Neuronal stem cell (in vitro differentiated cells): ENCODE measurements around the gene CMBL.

Source experiments
- DNase-seq: peaks from one replicate; pipeline ENCODE4 v3.0.0-alpha.2; 2013; ENCODE audit warnings: low spot score
- H2AFZ ChIP-seq: one replicate; pipeline ENCODE4 v1.6.1; 2013; ENCODE audit warnings: mild to moderate bottlenecking, low read length, inconsistent platforms
- H2AK5ac ChIP-seq: 2 replicates; pipeline ENCODE4 v1.6.1; 2013; ENCODE audit warnings: low read depth, mild to moderate bottlenecking, inconsistent platforms, low read length, moderate library complexity, mixed read lengths
- H2BK120ac ChIP-seq: 2 replicates; pipeline ENCODE4 v1.6.1; 2013; ENCODE audit warnings: low read depth, mild to moderate bottlenecking, inconsistent platforms, low read length, moderate library complexity, mixed read lengths
- H2BK12ac ChIP-seq: one replicate; pipeline ENCODE4 v1.6.1; 2013; ENCODE audit warnings: low read length, inconsistent platforms
- H2BK15ac ChIP-seq: 2 replicates; pipeline ENCODE4 v1.6.1; 2013; ENCODE audit warnings: mild to moderate bottlenecking, low read length, inconsistent platforms, mixed read lengths
- H2BK5ac ChIP-seq: one replicate; pipeline ENCODE4 v1.6.1; 2013; ENCODE audit warnings: inconsistent platforms, mild to moderate bottlenecking, low read length, moderate library complexity
- H3K14ac ChIP-seq: one replicate; pipeline ENCODE4 v1.6.1; 2013; ENCODE audit warnings: low read length, inconsistent platforms
- H3K18ac ChIP-seq: 2 replicates; pipeline ENCODE4 v1.6.1; 2013; ENCODE audit warnings: low read length, inconsistent platforms
- H3K23ac ChIP-seq: 2 replicates; pipeline ENCODE4 v1.6.1; 2013; ENCODE audit warnings: low read depth, mild to moderate bottlenecking, mixed read lengths, low read length, inconsistent platforms; ENCODE audit not compliant: poor library complexity
- H3K27ac ChIP-seq: replicated peaks from 3 replicates; pipeline ENCODE4 v1.5.1; 2013; ENCODE audit warnings: low read length, inconsistent platforms
- H3K27me3 ChIP-seq, 3 experiments: 2 replicates each; pipeline ENCODE4 v1.6.1; 2013; ENCODE audit warnings: low read length in 3 of 3, mild to moderate bottlenecking in 2 of 3, inconsistent platforms in 1 of 3, low read depth in 1 of 3, mixed read lengths in 1 of 3, moderate library complexity in 1 of 3; ENCODE audit not compliant: control insufficient read depth in 3 of 3, insufficient read depth in 3 of 3
- H3K36me3 ChIP-seq, 2 donors: replicated peaks in 1 of 2; 2 replicates each; pipeline ENCODE4 v1.6.1; 2013; ENCODE audit warnings: low read length in 2 of 2; ENCODE audit not compliant: control insufficient read depth in 2 of 2, insufficient read depth in 2 of 2
- H3K4ac ChIP-seq: 2 replicates; pipeline ENCODE4 v1.6.1; 2013; ENCODE audit warnings: inconsistent platforms, mild to moderate bottlenecking, low read length, moderate library complexity
- H3K4me1 ChIP-seq, 2 donors: 1 replicate in 1 of 2; 2 replicates in 1 of 2; pipeline ENCODE4 v1.6.1; 2013; ENCODE audit warnings: low read length in 2 of 2, low read depth in 1 of 2; ENCODE audit not compliant: control insufficient read depth in 2 of 2, insufficient read depth in 1 of 2
- H3K4me2 ChIP-seq: one replicate; pipeline ENCODE4 v1.6.1; 2013; ENCODE audit warnings: mild to moderate bottlenecking, low read length, inconsistent platforms; ENCODE audit not compliant: insufficient read depth, poor library complexity, severe bottlenecking
- H3K4me3 ChIP-seq, 2 donors: 2 replicates each; pipeline ENCODE4 v1.5.1; 2013; ENCODE audit warnings: low read length in 2 of 2, mild to moderate bottlenecking in 2 of 2, inconsistent platforms in 1 of 2, moderate library complexity in 1 of 2
- H3K79me1 ChIP-seq: one replicate; pipeline ENCODE4 v1.6.1; 2013; ENCODE audit warnings: low read depth, mild to moderate bottlenecking, inconsistent platforms, low read length, moderate library complexity
- H3K9ac ChIP-seq: one replicate; pipeline ENCODE4 v1.6.1; 2013; ENCODE audit warnings: mild to moderate bottlenecking, low read depth, low read length, inconsistent platforms; ENCODE audit not compliant: poor library complexity
- H3K9me3 ChIP-seq, 2 donors: replicated peaks in 1 of 2; 2 replicates each; pipeline versions ENCODE3 to v1.6.1; 2013; ENCODE audit warnings: low read length in 2 of 2, mild to moderate bottlenecking in 2 of 2, inconsistent platforms in 1 of 2, low read depth in 1 of 2, mixed read lengths in 1 of 2, moderate library complexity in 1 of 2; ENCODE audit not compliant: control insufficient read depth in 2 of 2, insufficient read depth in 1 of 2
- H4K8ac ChIP-seq: one replicate; pipeline ENCODE4 v1.6.1; 2013; ENCODE audit warnings: low read depth, mild to moderate bottlenecking, inconsistent platforms, low read length, moderate library complexity
- H4K91ac ChIP-seq: one replicate; pipeline ENCODE4 v1.6.1; 2013; ENCODE audit warnings: low read length, low read depth, mild to moderate bottlenecking, inconsistent platforms; ENCODE audit not compliant: poor library complexity
- WGBS, 2 donors: extraction: QIAGEN DNeasy Blood & Tissue Kit; methylation state at CpG; one replicate each; pipeline ENCODE4 v1.1.7; 2013; ENCODE audit warnings: missing lambda C conversion rate in 2 of 2, mixed read lengths in 1 of 2; ENCODE audit not compliant: insufficient read length in 2 of 2, insufficient replicate concordance in 1 of 2; ENCODE audit errors: extremely low coverage in 2 of 2; 5-methylcytosine and 5-hydroxymethylcytosine counted together

Gene CMBL

GRCh38 chr5:10262995-10263394 lies 44.7 kb downstream of the CMBL start:
- Histone ChIP-seq H3K36me3 (peaks cover 49 to 88% of the 10 kb centered on the region in 2 donors), H3K4ac (no peak overlapping the region)
- DNase-seq, result no peak

DNA sequence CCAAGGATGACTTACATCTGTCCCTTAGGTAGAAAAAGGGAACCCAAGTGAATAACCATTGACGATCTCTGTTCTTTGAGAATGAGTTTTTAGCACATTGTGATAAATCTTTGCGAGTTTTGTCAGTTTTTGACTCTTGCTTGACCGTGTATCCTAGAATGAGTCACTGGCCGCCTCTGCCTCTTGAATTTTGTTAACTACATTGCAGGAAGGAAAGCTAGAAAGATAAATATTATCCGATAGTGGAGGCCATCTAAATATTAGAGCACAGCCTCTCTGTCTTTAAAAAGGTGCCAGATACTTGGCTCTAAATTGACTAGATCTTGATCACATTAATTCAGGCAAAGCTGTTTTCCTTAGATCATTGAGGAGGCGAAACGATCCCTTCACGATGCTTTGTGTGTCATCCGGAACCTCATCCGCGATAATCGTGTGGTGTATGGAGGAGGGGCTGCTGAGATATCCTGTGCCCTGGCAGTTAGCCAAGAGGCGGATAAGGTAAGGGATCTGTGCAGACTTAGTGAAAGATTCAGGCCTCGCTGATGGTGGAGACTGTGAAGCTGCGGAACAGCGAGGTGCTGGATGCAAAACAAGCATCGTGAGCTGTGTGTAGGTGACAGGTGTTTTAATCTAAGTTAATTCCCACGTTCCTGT lies 45.5 kb downstream of the CMBL start:
- no peak overlapping the region for H3K4ac ChIP-seq
- H3K4me2 ChIP-seq, result no peak overlapping the region
- H3K4me3 ChIP-seq, result no peak overlapping the region
- H3K14ac ChIP-seq, result no peak overlapping the region
- no peaks in the 10 kb centered on the region for H3K9me3 ChIP-seq
- H3K27ac ChIP-seq, result no peak overlapping the region
- no peak overlapping the region for H2AK5ac ChIP-seq
- WGBS, 2 donors, result no CpG with 5 or more reads among the region's 18 CpGs
- H3K23ac ChIP-seq, result no peak overlapping the region
- H2AFZ ChIP-seq, result no peak overlapping the region
- no peaks in the 10 kb centered on the region for H3K4me1 ChIP-seq
- no peaks in the 10 kb centered on the region for H3K27me3 ChIP-seq
- no peak overlapping the region for H2BK5ac ChIP-seq
- no peak overlapping the region for H3K9ac ChIP-seq
- H2BK15ac ChIP-seq, result no peak overlapping the region
- H4K91ac ChIP-seq, result no peak overlapping the region
- peaks cover 51 to 95% of the 10 kb centered on the region in 2 donors for H3K36me3 ChIP-seq
- H3K18ac ChIP-seq, result no peak overlapping the region
- no peak overlapping the region for H2BK12ac ChIP-seq
- DNase-seq, result no peak
- no peaks in the 10 kb centered on the region for H3K79me1 ChIP-seq
- H2BK120ac ChIP-seq, result no peak overlapping the region
- no peak overlapping the region for H4K8ac ChIP-seq

More at GRCh38 chr5:10262995-10263394, 44.7 kb downstream of the CMBL start:
- no peak overlapping the region for H2AK5ac ChIP-seq
- no peaks in the 10 kb centered on the region for H3K4me1 ChIP-seq
- no peak overlapping the region for H3K9ac ChIP-seq
- no peak overlapping the region for H2BK15ac ChIP-seq
- no peak overlapping the region for H3K4me2 ChIP-seq
- H2BK12ac ChIP-seq, result no peak overlapping the region
- H2BK120ac ChIP-seq, result no peak overlapping the region
- H3K27me3 ChIP-seq, result no peaks in the 10 kb centered on the region
- H2AFZ ChIP-seq, result no peak overlapping the region
- H3K79me1 ChIP-seq, result no peaks in the 10 kb centered on the region
- H4K91ac ChIP-seq, result peak overlapping the region; percentile 25
- no peaks in the 10 kb centered on the region for H3K9me3 ChIP-seq
- H4K8ac ChIP-seq, result no peak overlapping the region
- H3K14ac ChIP-seq, result no peak overlapping the region
- no peak overlapping the region for H3K23ac ChIP-seq
- no peak overlapping the region for H3K18ac ChIP-seq
- H3K4me3 ChIP-seq, result no peak overlapping the region
- no peak overlapping the region for H2BK5ac ChIP-seq
- WGBS, 2 donors, result no CpG with 5 or more reads among the region's 11 CpGs
- no peak overlapping the region for H3K27ac ChIP-seq

DNA sequence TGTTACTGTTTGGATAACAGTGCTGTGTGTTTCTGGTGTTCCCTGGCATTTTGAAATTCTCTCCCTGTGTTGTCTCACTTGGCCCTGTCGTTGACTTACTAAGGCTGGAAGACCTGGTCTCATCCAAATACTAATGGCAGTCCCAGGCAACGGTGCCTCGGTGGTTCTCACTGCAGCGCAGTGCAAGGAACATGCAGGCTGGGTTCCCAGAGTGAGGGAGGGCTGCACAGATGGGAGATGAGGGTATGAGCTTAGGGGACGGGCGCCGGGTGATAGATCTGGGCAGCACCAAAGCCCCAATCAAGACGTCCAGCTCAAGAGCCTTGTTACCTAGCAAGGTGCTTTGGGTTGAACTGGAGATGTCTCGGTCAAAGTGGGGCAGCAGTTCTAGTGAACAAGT lies 46.6 kb downstream of the CMBL start:
- Histone ChIP-seq H3K4ac (no peak overlapping the region), H2AK5ac (no peak overlapping the region), H3K4me2 (no peak overlapping the region), H2BK5ac (no peak overlapping the region), H2AFZ (no peak overlapping the region), H3K79me1 (no peaks in the 10 kb centered on the region), H3K27me3 (no peaks in the 10 kb centered on the region), H4K91ac (no peak overlapping the region), H2BK120ac (no peak overlapping the region), H3K9ac (no peak overlapping the region), H3K36me3 (peaks cover 57 to 100% of the 10 kb centered on the region in 2 donors), H3K4me1 (no peaks in the 10 kb centered on the region), H3K27ac (no peak overlapping the region), H4K8ac (no peak overlapping the region), H3K9me3 (no peaks in the 10 kb centered on the region), H3K14ac (no peak overlapping the region), H2BK15ac (no peak overlapping the region), H3K23ac (no peak overlapping the region), H2BK12ac (no peak overlapping the region), H3K18ac (no peak overlapping the region), H3K4me3 (no peak overlapping the region)
- WGBS, 2 donors, result no CpG with 5 or more reads among the region's 9 CpGs
- DNase-seq, result no peak

GRCh38 chr5:10259899-10260298 lies 47.8 kb downstream of the CMBL start:
- no peak overlapping the region for H2BK12ac ChIP-seq
- H4K8ac ChIP-seq, result no peak overlapping the region
- H4K91ac ChIP-seq, result no peak overlapping the region
- no peak overlapping the region for H3K23ac ChIP-seq
- no peaks in the 10 kb centered on the region for H3K27me3 ChIP-seq
- H3K4me2 ChIP-seq, result no peak overlapping the region
- H3K4me1 ChIP-seq, result no peaks in the 10 kb centered on the region
- no peak overlapping the region for H3K4ac ChIP-seq
- H3K14ac ChIP-seq, result no peak overlapping the region
- no peak overlapping the region for H3K18ac ChIP-seq
- no peak overlapping the region for H3K27ac ChIP-seq
- no CpG with 5 or more reads among the region's 5 CpGs for WGBS, 2 donors
- no peak overlapping the region for H3K4me3 ChIP-seq
- no peak overlapping the region for H2BK15ac ChIP-seq
- no peak overlapping the region for H2AFZ ChIP-seq
- H3K79me1 ChIP-seq, result no peaks in the 10 kb centered on the region
- no peak overlapping the region for H3K9ac ChIP-seq
- H3K9me3 ChIP-seq, result no peaks in the 10 kb centered on the region
- H2BK120ac ChIP-seq, result no peak overlapping the region
- H2BK5ac ChIP-seq, result no peak overlapping the region
- no peak overlapping the region for H2AK5ac ChIP-seq
- no peak for DNase-seq
- peaks cover 59 to 100% of the 10 kb centered on the region in 2 donors for H3K36me3 ChIP-seq
